Measurements from ENCODE around the gene ATRNL1.

GRCh38 chr10:115321360-115321759 lies 228.2 kb downstream of the ATRNL1 start:
- TF ChIP-seq POLR2A (IDR thresholded peaks at IDR 0.05) (no peak), CTCF (IDR thresholded peaks at IDR 0.05) (no peak)

Measured in Peyer's patch (tissue), 4 donors.